ENCODE measurements around the gene PKD1. TPM values are rescaled to one million over a fixed set of nuclear protein-coding genes. Genes with fewer than 3 reads are reported as not detected.

Gene PKD1
- total RNA-seq, 1 experiment from 2014 or later = 102 TPM

GRCh38 chr16:2045965-2046892 is 89.5 kb downstream of the PKD1 start (continued):
- TF ChIP-seq, protein P1, sequence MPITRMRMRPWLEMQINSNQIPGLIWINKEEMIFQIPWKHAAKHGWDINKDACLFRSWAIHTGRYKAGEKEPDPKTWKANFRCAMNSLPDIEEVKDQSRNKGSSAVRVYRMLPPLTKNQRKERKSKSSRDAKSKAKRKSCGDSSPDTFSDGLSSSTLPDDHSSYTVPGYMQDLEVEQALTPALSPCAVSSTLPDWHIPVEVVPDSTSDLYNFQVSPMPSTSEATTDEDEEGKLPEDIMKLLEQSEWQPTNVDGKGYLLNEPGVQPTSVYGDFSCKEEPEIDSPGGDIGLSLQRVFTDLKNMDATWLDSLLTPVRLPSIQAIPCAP (CRISPR knock-in tag; IDR thresholded peaks at IDR 0.05) = no peak
- TF ChIP-seq HMGA2 (CRISPR knock-in tag; IDR thresholded peaks at IDR 0.05) = no peak
- no peak for TF ChIP-seq ERG (CRISPR knock-in tag; IDR thresholded peaks at IDR 0.05)
- TF ChIP-seq ZNF232 (CRISPR knock-in tag; IDR thresholded peaks at IDR 0.05) = no peak
- TF ChIP-seq GRHL2 (CRISPR knock-in tag; IDR thresholded peaks at IDR 0.05; ENCODE audit: insufficient replicate concordance, severe bottlenecking) = no peak
- TF ChIP-seq NR2C2 (CRISPR knock-in tag; IDR thresholded peaks at IDR 0.05) = no peak
- no peak for TF ChIP-seq ETV6 (CRISPR knock-in tag; IDR thresholded peaks at IDR 0.05)
- no peak for TF ChIP-seq FOXK1 (CRISPR knock-in tag; IDR thresholded peaks at IDR 0.05)
- TF ChIP-seq, protein P2, sequence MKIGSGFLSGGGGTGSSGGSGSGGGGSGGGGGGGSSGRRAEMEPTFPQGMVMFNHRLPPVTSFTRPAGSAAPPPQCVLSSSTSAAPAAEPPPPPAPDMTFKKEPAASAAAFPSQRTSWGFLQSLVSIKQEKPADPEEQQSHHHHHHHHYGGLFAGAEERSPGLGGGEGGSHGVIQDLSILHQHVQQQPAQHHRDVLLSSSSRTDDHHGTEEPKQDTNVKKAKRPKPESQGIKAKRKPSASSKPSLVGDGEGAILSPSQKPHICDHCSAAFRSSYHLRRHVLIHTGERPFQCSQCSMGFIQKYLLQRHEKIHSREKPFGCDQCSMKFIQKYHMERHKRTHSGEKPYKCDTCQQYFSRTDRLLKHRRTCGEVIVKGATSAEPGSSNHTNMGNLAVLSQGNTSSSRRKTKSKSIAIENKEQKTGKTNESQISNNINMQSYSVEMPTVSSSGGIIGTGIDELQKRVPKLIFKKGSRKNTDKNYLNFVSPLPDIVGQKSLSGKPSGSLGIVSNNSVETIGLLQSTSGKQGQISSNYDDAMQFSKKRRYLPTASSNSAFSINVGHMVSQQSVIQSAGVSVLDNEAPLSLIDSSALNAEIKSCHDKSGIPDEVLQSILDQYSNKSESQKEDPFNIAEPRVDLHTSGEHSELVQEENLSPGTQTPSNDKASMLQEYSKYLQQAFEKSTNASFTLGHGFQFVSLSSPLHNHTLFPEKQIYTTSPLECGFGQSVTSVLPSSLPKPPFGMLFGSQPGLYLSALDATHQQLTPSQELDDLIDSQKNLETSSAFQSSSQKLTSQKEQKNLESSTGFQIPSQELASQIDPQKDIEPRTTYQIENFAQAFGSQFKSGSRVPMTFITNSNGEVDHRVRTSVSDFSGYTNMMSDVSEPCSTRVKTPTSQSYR (CRISPR knock-in tag; IDR thresholded peaks at IDR 0.05) = no peak
- TF ChIP-seq JAZF1 (CRISPR knock-in tag; IDR thresholded peaks at IDR 0.05) = no peak
- no peak for TF ChIP-seq ZNF121 (CRISPR knock-in tag; IDR thresholded peaks at IDR 0.05)
- TF ChIP-seq AR (CRISPR knock-in tag; IDR thresholded peaks at IDR 0.05) = no peak

DNA sequence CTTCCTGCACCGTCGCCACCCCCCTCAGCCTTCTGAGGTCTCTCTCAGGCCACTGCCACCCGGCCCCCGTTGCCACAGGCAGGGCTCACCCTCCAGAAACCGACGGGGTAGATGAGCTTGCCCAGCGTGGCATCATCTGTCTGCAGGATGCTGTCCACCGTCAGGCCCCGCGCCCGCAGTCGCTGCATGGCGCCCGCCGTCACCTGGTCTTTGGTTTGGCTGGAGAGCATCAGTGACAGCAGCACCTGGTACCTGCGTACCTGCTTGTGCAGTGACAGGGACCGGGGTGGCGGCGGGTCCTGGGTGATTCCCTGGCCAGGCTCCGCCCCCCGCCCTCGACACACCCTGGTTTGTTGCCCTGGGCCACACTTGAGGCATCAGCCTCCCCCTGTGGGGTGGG is 91.2 kb downstream of the PKD1 start:
- Mint-ChIP-seq H3K4me3 (no peak overlapping the region), H3K4me1 (peaks cover 10% of the 10 kb centered on the region), H3K36me3 (no peaks in the 10 kb centered on the region; the same call in 1 of the 2 replicates), H3K9me3 (no peaks in the 10 kb centered on the region), H3K27ac (no peak overlapping the region), H3K27me3 (ENCODE audit: low read depth) (no peaks in the 10 kb centered on the region)
- ATAC-seq = no peak
- ChIA-PET POLR2A (no interaction called here), CTCF (interaction anchor here (0.6 to 0.8 kb wide), 2 partner anchors 46 to 338 kb away, joined by 3 to 5 read pairs; no protein-coding TSS in a partner anchor)
- no peak for DNase-seq (ENCODE audit: low spot score)
- TF ChIP-seq, protein P1 (CRISPR knock-in tag; IDR thresholded peaks at IDR 0.05) = no peak
- TF ChIP-seq SP1 (CRISPR knock-in tag; conservative IDR thresholded peaks at IDR 0.05) (no peak), MLX (CRISPR knock-in tag; IDR thresholded peaks at IDR 0.05) (no peak), ZNF671 (CRISPR knock-in tag; IDR thresholded peaks at IDR 0.05) (no peak), ZNF416 (CRISPR knock-in tag; IDR thresholded peaks at IDR 0.05) (no peak), AR (CRISPR knock-in tag; IDR thresholded peaks at IDR 0.05) (no peak), ETV6 (CRISPR knock-in tag; IDR thresholded peaks at IDR 0.05) (no peak), ATF3 (CRISPR knock-in tag; conservative IDR thresholded peaks at IDR 0.05) (no peak), FOXP4 (CRISPR knock-in tag; IDR thresholded peaks at IDR 0.05) (no peak)
- TF ChIP-seq, protein P3, sequence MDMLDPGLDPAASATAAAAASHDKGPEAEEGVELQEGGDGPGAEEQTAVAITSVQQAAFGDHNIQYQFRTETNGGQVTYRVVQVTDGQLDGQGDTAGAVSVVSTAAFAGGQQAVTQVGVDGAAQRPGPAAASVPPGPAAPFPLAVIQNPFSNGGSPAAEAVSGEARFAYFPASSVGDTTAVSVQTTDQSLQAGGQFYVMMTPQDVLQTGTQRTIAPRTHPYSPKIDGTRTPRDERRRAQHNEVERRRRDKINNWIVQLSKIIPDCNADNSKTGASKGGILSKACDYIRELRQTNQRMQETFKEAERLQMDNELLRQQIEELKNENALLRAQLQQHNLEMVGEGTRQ (CRISPR knock-in tag; IDR thresholded peaks at IDR 0.05) = no peak
